ENCODE data around the gene ZCCHC3.
A peak's percentile ranks its signal among the peaks of the same experiment; 100 is the strongest.
"Not testable (repeated sequence)": the region's sequence is repeated elsewhere in the genome, so short reads cannot be mapped to it uniquely, and the experiment has no call there.

Gene ZCCHC3

DNA sequence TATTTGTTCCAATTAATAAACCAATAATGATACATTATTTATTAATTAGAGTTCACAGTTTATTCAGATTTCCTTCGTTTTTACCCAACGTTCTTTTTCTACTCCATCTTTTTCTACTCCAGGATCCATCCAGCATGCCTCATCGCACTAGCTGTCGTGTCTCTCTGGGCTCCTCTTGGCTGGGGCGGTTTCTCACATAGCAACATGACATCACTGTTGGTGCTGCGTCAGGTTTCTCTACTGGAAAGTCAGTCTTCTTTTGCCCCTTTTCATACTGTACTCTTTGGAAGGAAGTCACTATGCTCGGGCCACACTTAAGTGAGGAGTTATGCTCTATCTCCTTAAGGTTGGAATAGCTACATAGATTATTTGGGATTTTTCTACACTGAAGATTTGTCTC, 14.2 kb downstream of the ZCCHC3 start:
- no peak for DNase-seq (ENCODE audit: low read depth, low spot score)

DNA sequence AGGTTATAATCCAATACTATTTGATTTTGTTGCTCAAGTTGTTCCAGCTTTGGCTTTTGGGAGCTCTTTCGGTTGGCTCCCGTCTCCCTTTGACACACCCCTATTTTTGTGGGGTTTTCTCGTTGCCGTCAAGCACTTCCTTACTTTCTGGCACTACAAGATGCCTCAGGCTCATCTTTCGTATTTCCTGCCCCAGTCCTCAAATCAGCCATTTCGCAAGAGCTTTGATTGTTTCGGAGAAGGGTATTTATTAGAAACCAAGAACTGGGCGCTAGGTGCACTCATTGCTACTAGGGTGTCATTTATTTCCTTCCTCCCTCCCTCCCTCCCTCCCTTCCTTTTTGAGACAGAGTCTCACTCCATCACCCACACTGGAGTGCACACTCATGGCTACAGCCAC, 14.7 kb downstream of the ZCCHC3 start:
- DNase-seq (ENCODE audit: low read depth, low spot score): no peak

DNA sequence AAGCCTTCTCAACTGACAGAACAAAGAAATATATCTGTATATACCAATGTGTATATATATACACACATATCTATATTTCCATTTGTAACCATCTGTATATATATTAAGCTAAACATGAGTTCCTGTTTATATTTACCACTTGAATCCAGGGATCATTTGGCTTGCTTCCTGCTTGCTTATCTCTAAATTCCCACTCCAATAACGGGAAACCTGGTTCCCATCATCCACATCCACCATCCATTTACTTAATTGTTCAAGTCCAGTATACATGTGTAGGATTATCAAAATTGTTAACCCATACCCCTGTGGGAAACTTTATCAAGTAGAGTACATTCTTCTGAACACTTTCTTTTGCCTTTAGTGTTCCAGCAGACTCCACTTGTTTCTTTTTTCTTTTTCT, 15.5 kb downstream of the ZCCHC3 start:
- DNase-seq (ENCODE audit: low read depth, low spot score): no peak

DNA sequence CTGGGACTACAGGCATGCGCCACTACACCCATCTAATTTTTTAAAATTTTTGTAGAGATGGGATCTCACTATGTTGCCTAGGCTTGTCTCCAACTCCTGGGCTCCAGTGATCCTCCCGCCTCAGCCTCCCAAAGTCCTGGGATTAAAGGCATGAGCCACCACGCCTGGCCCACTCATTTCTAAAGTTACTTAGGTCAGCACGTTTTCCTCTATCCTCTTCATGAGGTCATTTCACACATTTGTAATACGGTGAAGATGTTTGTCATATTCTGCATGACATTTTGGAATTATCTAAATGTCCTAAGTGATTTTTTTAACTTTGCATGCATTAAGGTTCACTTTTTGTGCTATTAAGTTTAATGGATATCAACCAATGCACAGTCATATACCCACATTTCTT, 16.0 kb downstream of the ZCCHC3 start:
- no peak for DNase-seq (ENCODE audit: low read depth, low spot score)

DNA sequence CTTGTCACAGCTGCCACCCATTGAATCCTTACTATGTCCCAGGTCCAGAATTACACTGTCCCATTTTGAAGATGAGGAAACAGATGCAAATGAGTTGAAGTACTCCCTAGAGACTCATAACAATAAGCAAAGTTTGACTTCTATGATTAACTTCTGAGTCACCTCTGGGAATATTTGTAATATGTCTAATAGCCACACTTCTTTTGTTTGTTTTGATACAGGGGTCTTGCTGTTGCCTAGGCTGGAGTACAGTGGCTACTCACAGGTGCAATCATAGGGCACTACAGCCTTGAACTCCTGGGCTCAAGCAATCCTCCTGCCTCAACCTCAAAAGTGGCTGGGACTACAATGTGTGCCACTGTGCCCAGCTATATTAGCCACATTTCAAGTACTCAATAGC, 16.6 kb downstream of the ZCCHC3 start:
- DNase-seq (ENCODE audit: low read depth, low spot score): no peak

DNA sequence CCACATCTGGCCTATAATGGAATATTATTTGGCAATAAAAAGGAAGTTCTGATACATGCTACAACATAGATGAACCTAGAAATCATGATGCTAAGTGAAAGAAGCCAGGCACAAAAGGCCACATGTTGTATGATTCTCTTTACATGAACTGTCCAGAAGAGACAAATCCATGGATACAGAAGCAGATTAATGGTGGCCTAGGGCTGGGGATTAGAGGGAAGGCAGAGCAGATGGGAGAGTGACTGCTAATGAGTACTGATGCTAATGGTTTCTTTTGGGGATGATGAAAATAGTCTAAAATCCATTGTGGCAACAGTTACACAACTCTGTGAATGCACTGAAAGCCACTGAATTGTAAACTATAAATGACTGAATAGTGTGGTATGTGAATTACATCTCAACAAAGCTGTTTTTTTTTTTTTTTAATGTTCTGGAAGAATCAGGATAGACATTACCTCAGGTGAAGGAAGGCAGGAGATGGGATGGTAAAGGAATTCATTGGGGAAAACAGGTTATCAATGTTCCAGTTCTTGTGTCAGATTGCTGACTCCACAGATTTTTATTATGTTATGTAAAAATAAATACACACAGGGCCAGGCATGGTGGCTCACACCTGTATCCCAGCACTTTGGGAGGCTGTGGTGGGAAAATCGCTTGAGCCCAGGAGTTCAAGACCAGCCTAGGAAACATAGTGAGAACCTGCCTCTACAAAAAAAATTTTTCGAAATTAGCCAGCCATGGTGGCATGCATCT, 19.1 kb downstream of the ZCCHC3 start:
- DNase-seq (ENCODE audit: low read depth, low spot score): no peak

DNA sequence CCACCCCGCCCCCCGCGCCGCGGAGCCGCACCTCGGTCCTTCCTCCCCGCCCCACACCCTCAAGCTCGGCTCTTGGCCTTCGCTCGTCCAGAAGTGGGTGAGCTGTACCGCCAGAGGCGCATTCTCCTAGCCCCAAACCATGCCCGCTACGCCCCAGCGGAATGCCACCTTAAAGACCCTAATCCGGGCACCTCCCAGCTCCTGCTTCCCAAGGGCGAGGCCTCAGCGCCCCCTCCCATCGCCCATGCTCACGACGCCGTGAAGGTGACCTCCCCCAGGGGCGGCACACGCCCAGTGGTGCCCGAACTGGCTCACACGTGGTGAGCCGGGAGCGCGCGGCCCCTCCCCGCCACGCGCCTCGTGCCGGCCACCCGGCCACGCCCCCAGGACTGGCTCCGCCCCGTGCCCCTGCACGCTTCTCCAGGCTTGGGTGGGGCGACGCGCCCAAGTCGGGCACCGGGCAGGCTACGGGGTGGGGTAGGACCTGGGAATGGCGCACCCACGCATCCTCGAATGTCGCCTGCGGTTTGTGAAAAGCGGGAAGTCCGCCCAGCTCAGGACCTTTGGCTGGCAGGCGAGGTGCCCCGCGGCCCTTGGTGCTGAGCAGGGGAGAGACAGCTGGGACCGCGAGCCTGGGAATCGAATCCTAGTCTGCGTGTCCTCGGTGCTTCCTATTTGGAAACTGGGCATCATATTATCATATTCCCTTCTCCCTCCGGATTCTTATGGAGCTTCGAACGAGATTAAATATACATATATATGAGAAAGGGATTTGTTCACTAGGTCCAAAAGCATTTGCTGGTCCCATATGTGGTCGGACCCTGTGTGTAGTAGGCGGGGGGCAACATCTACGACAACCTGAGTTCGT, 27.0 kb downstream of the ZCCHC3 start:
- DNase-seq (ENCODE audit: low read depth, low spot score): peak; percentile 88

DNA sequence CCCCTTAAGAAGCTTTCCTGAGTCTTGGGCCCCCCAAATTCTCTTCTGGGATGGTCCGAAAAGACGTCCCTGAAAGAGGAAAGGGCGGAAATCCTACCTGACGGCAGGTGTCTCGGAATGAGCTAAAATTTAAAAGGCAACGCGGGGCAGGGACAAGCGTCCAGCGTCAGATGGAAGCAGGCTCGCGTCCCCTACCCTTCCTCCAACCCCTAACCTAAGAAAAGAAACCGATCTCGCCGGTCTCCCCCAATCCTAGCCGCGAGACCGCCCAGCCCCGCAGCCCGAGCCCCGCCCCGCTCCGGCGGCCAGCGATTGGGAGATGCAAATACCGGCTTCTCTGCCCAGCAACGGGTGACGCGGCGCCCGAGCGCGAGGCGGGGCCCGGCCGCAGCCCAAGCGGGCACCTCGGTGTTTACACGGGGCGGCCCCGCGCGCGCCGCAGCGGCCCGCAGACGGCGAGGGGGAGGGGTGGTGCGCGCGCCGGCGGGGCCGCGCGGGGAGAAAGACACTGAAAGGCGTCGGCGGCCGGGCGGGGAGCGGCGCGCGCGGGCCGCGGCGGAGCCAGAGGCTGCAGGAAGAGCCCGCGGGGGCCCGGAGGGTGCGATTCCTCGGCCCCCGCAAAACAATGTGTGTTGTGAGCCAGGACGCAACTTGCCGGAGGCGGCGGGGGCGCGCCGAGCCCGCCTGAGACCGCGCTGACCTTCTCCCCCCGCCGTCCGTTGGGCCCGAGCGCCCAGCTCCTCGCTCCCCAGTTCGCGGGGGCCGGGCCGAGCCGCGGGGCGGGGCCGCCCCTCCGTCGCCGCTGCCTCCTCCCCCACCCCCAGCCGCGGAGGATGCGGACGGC, 27.9 kb downstream of the ZCCHC3 start, which contains the start of gene SOX12:
SOX12 (plus strand) TSS at position 508 of the 844 bp plus-strand sequence. CDS start 373 bp downstream, outside the sequence.
- DNase-seq (ENCODE audit: low read depth, low spot score): peak; percentile 97

DNA sequence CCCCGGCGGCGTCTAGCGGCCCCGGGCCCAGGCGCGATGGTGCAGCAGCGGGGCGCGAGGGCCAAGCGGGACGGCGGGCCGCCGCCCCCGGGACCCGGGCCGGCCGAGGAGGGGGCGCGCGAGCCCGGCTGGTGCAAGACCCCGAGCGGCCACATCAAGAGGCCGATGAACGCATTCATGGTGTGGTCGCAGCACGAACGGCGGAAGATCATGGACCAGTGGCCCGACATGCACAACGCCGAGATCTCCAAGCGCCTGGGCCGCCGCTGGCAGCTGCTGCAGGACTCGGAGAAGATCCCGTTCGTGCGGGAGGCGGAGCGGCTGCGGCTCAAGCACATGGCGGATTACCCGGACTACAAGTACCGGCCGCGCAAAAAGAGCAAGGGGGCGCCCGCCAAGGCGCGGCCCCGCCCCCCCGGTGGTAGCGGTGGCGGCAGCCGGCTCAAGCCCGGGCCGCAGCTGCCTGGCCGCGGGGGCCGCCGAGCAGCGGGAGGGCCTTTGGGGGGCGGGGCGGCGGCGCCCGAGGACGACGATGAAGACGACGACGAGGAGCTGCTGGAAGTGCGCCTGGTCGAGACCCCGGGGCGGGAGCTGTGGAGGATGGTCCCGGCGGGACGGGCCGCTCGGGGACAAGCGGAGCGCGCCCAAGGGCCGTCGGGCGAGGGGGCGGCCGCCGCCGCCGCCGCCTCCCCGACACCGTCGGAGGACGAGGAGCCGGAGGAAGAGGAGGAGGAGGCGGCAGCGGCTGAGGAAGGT, 28.7 kb downstream of the ZCCHC3 start:
- DNase-seq (ENCODE audit: low read depth, low spot score): no peak

DNA sequence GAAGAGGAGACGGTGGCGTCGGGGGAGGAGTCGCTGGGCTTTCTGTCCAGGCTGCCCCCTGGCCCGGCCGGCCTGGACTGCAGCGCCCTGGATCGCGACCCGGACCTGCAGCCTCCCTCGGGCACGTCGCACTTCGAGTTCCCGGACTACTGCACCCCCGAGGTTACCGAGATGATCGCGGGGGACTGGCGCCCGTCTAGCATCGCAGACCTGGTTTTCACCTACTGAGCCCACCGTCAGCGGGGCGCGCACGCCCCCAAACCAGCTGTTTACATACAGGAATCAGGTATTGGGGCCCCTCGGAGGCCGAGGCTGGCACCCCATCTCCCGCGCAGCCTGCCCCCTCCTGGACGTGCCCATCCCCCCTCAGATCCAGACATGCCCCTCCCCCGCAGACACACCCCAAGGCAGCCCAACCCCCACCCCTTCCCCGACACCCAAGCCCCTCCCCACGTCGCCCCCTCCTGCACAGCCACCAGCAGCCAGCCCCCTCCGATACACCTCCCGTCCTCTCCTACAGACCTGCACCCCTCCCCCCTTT, 29.3 kb downstream of the ZCCHC3 start:
- DNase-seq (ENCODE audit: low read depth, low spot score): no peak

DNA sequence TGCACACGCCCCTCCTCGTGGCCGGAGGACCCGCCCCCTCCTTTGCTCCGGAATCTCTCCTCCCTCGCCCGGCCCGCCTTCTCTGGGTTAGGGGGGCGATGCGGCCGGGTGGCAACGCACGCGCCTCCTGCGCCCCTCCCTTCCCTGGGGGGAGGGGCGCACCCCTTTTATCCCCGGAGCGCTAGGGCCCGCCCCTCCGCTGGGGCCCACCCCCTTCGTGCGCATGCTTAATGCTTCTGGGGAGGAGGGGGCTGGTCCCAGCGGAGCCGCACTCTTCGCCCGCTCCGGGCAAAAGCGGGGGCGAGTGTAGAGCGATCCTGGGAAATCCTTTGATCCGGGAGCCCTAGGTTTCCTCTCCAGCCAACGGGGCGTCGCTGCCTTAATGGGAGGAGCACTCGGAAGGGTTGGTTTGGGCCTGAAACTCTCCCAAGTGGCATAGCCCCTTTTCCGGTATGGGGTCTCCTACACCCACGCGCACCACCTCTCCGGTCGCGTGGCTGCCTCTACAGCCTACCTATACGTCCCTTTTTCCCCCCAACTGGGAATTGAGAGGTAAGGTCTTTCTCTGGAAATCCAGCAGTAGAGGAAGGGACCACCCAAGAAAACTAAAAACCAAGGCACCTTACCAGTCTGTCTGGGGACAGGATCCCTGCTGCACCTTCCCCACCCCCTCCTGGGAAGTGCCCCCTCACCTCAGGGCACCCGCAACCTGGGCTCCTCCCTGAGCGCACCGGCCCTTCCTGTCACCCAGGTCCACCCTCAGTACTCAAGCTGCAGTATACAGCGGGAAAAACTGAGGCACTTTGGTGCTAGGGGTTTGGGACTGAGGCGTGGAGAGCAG, 30.0 kb downstream of the ZCCHC3 start:
- DNase-seq (ENCODE audit: low read depth, low spot score): peak; percentile 52

DNA sequence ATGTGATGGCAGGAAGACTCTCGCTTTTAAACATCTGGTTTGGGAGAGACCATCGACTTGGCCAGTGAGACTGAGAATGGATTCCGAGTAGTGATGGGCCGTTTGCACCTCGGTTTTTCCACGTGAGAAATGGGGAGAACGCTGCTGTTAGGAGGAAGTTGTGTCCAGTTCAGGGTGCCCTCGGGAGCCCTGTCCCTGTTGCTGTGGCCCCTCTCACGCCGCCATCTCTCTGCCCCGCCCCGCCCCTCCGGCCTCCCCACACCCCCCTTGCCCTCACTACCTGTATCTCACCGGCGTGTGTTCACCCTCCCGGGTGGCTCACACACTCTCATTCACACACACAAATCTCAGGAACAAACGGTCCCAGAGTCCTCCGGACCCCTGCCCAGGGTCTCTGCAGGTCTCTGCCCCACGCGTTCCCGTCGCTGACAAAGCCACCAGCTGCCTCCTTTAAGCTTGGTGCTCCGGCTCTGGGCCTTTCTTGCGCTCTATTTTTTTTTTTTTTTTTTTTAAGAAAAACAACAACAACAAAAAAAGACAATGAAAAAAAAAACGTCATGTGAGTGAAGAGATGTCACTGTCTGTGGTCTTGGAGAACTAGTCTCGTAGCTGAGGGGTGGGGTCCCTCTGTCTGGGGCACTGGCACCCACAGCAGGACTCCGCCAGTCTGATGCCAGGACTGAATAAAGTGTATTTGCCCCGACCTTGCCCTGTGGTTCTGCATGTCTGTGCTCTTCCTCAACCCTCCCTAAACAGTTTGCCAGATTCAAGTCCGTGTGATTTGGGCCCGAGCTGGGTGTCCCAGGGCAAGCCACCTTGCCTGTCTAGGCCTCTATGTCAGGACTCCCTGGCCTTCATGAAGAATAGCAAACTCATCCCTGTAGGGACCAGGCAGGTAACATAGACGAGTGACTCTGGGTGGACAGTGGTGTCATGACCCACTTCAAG, 30.9 kb downstream of the ZCCHC3 start:
- no peak for DNase-seq (ENCODE audit: low read depth, low spot score)

DNA sequence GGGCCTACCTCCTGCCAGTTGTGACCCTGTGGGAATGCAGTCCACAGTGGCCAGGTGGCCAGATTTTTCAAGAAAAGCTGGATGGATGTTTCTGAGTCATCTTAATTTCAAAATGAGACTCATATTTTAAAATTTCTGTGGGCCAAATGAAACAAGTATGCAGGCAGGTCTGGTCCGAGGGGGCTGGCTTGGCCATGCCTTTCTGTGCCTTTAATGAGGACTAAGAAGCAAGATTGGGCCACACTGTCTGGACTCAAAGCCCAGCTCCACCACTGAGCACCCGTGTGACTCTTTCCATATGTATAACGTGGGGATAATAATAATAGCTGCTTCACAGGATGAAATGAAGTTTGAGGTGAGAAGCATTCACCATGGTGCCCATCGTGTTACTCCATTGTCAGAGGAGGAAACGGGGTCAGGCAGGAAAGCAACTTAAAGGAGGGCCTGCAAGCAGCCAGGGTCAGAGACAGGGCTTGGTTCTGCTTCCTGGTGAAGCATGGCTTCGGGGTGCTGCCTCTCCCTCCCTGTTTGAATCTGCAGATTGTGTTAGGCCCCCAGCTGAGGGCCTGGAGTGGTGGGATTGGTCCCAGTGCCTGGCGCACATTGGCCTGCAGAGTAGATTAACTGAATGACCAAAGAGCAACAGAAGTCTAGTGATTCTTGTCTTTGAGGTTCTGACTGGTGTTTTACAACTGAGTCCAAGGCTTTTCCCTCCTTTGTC, 31.8 kb downstream of the ZCCHC3 start:
- no peak for DNase-seq (ENCODE audit: low read depth, low spot score)

DNA sequence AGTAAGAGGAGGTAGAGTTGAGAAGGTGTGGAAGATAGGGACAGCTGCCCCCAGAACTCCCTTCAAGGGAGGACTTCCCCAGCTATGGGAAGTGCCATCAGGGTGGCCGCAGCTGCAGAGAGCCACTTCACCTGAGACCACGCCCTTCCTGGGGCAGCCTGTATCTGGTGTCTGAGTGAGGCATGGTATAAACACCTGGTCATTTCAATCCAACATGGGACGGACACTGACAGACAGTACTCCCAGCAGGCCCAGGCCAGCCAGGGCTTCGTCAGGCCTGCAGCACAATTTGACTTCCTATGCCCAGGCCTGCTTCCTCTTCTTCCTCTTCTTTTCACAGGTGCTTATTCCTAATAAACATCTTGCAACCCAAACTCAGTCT, 32.5 kb downstream of the ZCCHC3 start:
- DNase-seq (ENCODE audit: low read depth, low spot score): no peak

DNA sequence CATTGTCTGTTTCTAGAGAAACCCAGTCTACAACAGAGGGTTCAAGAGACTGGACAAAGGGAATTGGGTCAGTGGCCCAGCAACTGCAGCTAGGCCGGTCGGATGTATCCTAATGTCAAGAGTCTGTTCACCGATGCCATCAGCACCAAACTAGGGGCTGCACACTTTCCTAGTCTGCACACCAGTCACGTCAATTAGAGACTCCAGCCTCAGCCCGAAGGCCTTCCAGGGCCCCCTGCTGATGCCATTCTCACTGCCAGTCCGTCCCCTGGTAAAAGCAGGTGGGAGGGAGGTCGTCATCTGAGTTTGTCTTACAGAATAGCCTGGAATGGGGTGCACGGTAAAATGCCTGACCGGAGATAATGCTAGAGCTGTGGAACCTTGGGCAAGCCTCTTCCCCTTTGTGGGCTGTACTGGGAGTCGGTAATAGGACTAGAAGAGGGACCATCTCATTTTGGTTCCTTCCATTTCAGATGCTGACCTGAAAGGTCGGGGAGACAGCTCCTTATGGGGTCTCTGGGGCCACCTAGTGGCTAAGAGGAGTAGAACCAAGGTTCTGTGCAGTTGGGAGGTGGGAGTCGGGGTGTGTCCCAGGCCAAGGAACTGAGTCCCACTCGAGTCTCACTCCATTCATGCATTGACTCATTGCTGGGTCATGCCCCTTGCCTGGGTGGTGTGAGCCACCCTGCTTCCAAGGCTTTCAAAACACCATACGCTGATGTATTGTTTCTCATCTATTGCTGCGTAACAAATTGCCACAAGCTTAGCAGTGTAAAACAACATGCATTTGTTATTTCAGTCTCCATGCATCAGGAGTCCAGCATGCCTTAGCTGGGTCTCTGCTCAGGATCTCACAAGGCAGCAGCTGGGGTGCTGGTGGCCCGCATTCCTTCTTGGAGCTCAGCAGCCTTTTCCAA, 33.1 kb downstream of the ZCCHC3 start:
- DNase-seq (ENCODE audit: low read depth, low spot score): no peak

DNA sequence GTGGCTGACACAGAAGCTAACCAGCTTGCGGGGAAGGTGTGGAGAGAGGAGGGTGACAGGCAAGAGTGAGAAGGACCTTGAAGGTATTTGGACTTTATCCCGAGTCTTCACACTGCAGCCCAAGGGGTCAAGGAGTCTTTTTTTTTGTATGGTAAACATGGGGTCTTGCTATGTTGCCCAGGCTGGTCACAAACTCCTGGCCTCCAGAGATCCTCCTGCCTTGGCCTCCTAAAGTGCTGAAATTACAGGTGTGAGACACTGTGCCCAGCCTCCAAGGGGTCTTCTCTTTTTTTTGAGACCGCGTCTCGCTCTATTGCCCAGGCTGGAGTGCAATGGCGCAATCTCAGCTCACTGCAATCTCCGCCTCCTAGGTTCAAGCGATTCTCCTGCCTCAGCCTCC, 37.2 kb downstream of the ZCCHC3 start:
- DNase-seq (ENCODE audit: low read depth, low spot score): no peak

DNA sequence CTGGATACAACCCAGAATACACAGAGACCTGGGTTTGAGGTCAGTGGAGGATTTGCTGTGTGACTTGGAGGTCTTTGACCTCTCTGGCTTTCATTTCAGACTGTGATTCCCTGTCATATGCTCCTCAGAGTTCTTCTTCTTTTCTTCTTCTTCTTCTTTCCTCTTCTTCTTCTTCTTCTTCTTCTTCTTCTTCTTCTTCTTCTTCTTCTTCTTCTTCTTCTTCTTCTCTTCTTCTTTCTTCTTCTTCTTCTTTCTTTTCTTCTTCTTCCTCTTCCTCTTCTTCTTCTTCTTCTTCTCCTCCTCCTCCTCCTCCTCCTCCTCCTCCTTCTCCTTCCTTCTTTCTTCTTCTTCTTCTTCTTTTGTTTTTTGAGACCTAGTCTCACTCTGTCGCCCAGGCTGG, 38.7 kb downstream of the ZCCHC3 start:
- DNase-seq (ENCODE audit: low read depth, low spot score): not testable (repeated sequence)
